Esophagus (tissue), 2 donors: ENCODE measurements around the gene ANKS1B. TPM values are rescaled to one million over a fixed set of nuclear protein-coding genes. Genes with fewer than 3 reads are reported as not detected.

Experiments
- H3K27ac ChIP-seq, 2 donors: one replicate each; pipeline ENCODE4 v1.5.1; 2013; ENCODE audit warnings: low read depth in 2 of 2, mild to moderate bottlenecking in 2 of 2, inconsistent platforms in 1 of 2, low read length in 1 of 2, moderate library complexity in 1 of 2
- H3K27me3 ChIP-seq, 2 donors: one replicate each; pipeline ENCODE4 v1.6.1; 2013; ENCODE audit warnings: low read length in 2 of 2, control low read depth in 1 of 2, mild to moderate bottlenecking in 1 of 2; ENCODE audit not compliant: insufficient read depth in 2 of 2, control insufficient read depth in 1 of 2
- H3K36me3 ChIP-seq, 2 donors: one replicate each; pipeline ENCODE4 v1.6.1; 2013; ENCODE audit warnings: low read length in 1 of 2; ENCODE audit not compliant: control insufficient read depth in 2 of 2, insufficient read depth in 2 of 2
- H3K4me1 ChIP-seq, 2 donors: one replicate each; pipeline ENCODE4 v1.6.1; 2013; ENCODE audit warnings: low read length in 1 of 2; ENCODE audit not compliant: control insufficient read depth in 2 of 2, insufficient read depth in 2 of 2
- H3K4me3 ChIP-seq, 2 donors: one replicate each; pipeline ENCODE4 v1.5.1; 2013; ENCODE audit warnings: low read length in 2 of 2, mild to moderate bottlenecking in 2 of 2, low read depth in 1 of 2, moderate library complexity in 1 of 2
- H3K9me3 ChIP-seq, 2 donors: one replicate each; pipeline ENCODE4 v1.6.1; 2013; ENCODE audit warnings: mild to moderate bottlenecking in 2 of 2, low read depth in 1 of 2, low read length in 1 of 2, moderate library complexity in 1 of 2; ENCODE audit not compliant: control insufficient read depth in 2 of 2, insufficient read depth in 1 of 2
- WGBS, 2 donors: extraction: QIAGEN DNeasy Blood & Tissue Kit; methylation state at CpG; one replicate each; pipeline ENCODE4 v1.1.7; 2013; 5-methylcytosine and 5-hydroxymethylcytosine counted together
- polyA plus RNA-seq, 2 donors: library from polyadenylated mRNA; stranded (reverse); fragments of 200-250 nt; gene quantifications; one replicate each; pipeline ENCODE4 v1.2.3, GENCODE V29; 2013
- donor health status: healthy with polysubstance abuse.
- donor health status: Bipolar disorder and iron deficiency.

Gene ANKS1B
- polyA plus RNA-seq, 2 donors = 0.85 to 1.0 TPM

DNA sequence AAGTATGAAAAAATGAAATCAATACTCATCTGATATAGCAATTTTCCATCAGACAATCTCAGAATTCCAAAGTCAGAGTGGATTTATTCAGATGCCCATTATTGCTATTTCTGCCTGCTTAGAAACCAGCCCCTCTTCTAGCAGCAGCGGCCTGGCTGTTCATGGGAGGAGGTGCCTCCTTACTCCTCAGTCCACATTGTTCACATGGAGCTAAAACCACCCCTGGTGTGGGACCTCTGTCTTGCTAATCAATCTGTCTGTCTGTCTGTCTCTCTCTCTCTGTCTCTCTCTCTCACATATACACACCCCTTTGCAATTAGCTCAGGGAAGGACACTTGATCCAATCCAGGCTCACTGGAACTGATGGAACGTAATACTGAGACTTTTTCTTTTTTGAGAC, 1163.5 kb downstream of the ANKS1B start:
- Histone ChIP-seq H3K4me1 (peaks cover 0 to 2% of the 10 kb centered on the region in 2 donors), H3K4me3 (no peak overlapping the region), H3K36me3 (no peaks in the 10 kb centered on the region), H3K27ac (no peak overlapping the region), H3K9me3 (no peaks in the 10 kb centered on the region), H3K27me3 (no peaks in the 10 kb centered on the region)
- WGBS, 2 donors = 73 to 84% methylated on average over 2 of the region's 2 CpGs

DNA sequence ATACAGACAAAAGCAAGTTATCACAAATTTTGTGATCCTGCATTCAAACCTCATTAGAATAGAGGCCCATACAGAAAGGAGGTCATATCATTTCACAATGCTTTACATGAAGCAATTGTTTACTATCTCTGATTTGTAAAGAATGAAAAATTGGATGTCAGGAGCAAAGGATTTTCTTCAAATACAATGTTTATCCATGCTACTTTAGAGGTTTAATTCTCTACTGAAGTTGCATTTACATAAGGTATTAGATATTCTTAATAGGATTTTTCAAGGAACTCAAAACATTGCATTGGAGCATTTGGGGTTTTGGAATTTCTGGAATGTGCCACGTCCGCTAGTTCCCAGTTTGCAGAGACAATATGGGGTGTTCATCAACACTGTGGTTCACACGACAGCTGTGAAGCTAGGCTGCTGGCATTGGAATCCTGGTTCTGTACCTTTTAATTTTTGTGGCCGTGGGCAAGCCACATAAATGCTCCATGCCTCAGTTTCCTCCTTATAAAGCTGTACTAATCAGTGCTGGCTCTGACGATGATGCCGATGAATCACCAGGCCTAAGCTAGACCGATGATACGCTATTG, 1164.8 kb downstream of the ANKS1B start:
- WGBS, 2 donors = 73% methylated on average over 8 of the region's 8 CpGs
- no peak overlapping the region for H3K4me3 ChIP-seq
- no peaks in the 10 kb centered on the region for H3K36me3 ChIP-seq
- H3K9me3 ChIP-seq = no peaks in the 10 kb centered on the region
- H3K4me1 ChIP-seq = peaks cover 0 to 2% of the 10 kb centered on the region in 2 donors
- H3K27me3 ChIP-seq = no peaks in the 10 kb centered on the region
- H3K27ac ChIP-seq = no peak overlapping the region

DNA sequence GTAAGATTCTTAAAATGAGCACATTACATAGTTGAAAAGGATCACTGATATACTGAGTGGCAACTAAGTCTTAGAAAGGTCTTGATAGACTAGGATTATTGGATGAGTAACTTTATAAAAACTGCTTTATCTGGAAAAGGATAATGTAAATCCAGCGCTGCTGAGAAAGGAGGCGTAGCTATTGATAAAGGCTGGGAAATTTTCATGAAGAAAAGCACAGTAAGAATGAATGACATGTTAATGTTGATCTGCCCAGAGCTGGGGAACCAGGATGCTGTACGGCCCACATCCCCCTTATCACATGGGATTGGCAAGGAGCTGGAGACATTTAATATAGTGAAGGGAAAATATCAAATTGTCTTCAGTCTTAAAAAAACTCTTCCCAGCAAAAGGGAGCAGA, 1165.7 kb downstream of the ANKS1B start:
- no peaks in the 10 kb centered on the region for H3K27me3 ChIP-seq

DNA sequence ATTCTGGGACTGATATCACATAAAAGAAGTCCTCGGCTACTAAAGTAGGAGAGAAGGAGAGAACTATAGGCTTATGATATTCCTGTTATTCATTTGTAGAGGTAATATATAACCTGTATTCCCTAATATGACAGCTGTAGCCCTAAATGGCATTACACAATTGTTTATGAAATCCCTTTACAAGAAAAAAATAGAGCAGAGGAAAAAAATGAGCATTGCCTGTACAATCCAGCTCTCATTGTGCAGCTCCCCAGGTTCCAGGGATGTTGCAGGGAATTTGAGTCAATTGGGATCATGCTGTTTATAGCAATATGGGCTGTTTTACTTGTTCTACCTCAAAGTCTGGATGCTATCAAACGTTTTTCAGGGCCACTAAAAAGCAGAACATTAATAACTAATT, 1166.5 kb downstream of the ANKS1B start:
- H3K27me3 ChIP-seq = no peaks in the 10 kb centered on the region
- H3K4me1 ChIP-seq = peaks cover 0 to 2% of the 10 kb centered on the region in 2 donors
- no peak overlapping the region for H3K4me3 ChIP-seq
- 54% methylated on average over 2 of the region's 2 CpGs for WGBS, 2 donors
- no peaks in the 10 kb centered on the region for H3K9me3 ChIP-seq
- no peak overlapping the region for H3K27ac ChIP-seq
- no peaks in the 10 kb centered on the region for H3K36me3 ChIP-seq

More for the DNA sequence above, 1165.7 kb downstream of the ANKS1B start:
- H3K4me1 ChIP-seq = peaks cover 0 to 2% of the 10 kb centered on the region in 2 donors
- no peaks in the 10 kb centered on the region for H3K9me3 ChIP-seq
- WGBS, 2 donors = 91 to 95% methylated on average over 3 of the region's 3 CpGs
- no peaks in the 10 kb centered on the region for H3K36me3 ChIP-seq
- no peak overlapping the region for H3K27ac ChIP-seq
- H3K4me3 ChIP-seq = no peak overlapping the region

DNA sequence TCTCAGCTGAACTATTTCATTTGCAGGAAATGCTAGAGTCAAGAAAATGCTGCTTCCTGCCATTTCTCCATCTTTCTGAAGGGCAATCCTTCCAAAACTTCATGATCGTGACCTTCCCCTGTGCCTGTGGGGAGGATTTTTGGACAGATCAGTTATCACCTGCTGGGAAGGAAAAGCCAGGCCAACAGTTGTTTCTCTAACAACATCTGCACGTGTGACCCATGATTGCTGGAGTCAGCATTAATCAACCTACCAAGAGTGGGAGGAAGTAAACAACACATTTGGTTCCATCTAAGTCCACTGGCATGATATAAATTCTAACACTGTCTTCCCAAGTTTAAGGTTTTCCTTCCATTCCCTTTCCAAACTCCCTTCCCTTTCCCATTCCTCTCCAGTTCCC, 1167.0 kb downstream of the ANKS1B start:
- no peaks in the 10 kb centered on the region for H3K27me3 ChIP-seq
- WGBS, 2 donors = 51 to 56% methylated on average over 2 of the region's 2 CpGs
- H3K27ac ChIP-seq = no peak overlapping the region
- H3K4me3 ChIP-seq = no peak overlapping the region
- no peaks in the 10 kb centered on the region for H3K9me3 ChIP-seq
- H3K36me3 ChIP-seq = no peaks in the 10 kb centered on the region
- peaks cover 0 to 2% of the 10 kb centered on the region in 2 donors for H3K4me1 ChIP-seq

DNA sequence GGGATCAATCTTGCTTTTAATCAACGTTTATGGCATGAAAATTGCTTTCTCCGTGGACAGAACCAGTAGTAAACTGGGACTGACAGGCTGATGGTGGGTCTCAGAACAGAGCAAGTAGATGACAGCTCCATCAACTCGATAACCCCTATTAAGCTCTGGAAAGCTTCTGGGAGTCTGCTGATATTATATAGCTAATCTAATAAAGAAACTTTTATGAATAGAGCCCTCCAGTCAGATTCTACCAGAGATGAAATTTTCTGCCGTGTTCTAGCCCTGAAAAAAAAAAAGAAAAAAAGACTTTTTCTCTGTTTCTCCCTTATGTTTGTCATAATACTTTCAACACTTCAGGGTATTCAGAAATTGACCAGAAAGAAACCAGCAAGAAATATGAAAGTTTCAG, 1168.0 kb downstream of the ANKS1B start:
- no peak overlapping the region for H3K27ac ChIP-seq
- no peaks in the 10 kb centered on the region for H3K27me3 ChIP-seq
- no peaks in the 10 kb centered on the region for H3K36me3 ChIP-seq
- peaks cover 0 to 2% of the 10 kb centered on the region in 2 donors for H3K4me1 ChIP-seq
- H3K4me3 ChIP-seq = no peak overlapping the region
- H3K9me3 ChIP-seq = no peaks in the 10 kb centered on the region
- WGBS, 2 donors = 78 to 80% methylated on average over 4 of the region's 4 CpGs

DNA sequence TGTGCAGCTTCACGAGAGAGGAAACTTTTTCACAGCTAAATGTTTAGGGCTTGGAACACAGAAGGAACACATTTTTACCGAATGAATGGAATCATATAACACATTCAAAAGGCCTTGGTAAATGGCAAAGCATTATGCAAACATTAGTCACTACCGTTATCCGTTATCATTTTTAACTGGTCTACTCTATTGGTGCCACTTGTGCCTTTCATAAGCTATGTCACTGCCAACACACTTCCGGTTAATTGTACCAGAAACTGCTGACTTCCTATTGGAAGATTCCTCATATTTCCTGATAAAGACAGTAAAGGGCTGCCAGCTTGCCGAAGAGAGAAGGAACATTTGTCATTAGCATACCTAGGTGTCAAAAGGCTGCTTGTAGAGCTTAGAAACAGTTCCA, 1170.5 kb downstream of the ANKS1B start:
- WGBS, 2 donors = 51 to 55% methylated on average over 6 of the region's 6 CpGs
- no peaks in the 10 kb centered on the region for H3K27me3 ChIP-seq
- H3K4me3 ChIP-seq = no peak overlapping the region
- no peaks in the 10 kb centered on the region for H3K36me3 ChIP-seq
- no peak overlapping the region for H3K27ac ChIP-seq
- no peaks in the 10 kb centered on the region for H3K9me3 ChIP-seq
- no peaks in the 10 kb centered on the region for H3K4me1 ChIP-seq

DNA sequence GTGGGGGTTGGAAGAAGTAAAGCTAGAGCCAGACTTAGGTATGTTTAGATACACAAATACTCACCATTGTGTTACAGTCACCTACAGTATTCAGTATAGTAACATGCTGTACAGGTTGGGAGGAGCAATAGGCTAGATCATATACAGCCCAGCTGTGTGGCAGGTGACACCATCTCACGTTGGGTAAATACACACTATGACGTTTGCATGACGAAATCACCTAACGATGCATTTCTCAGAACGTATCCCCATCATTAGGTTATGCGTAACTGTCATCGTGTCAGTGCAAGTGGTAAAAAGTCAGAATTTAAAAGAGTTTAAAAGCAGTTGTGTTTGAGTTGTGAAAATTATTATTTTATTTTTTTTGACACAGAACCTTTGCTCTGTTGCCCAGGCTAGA, 1172.5 kb downstream of the ANKS1B start:
- Histone ChIP-seq H3K9me3 (no peaks in the 10 kb centered on the region), H3K4me1 (no peaks in the 10 kb centered on the region)
- WGBS, 2 donors = 81 to 85% methylated on average over 7 of the region's 7 CpGs

DNA sequence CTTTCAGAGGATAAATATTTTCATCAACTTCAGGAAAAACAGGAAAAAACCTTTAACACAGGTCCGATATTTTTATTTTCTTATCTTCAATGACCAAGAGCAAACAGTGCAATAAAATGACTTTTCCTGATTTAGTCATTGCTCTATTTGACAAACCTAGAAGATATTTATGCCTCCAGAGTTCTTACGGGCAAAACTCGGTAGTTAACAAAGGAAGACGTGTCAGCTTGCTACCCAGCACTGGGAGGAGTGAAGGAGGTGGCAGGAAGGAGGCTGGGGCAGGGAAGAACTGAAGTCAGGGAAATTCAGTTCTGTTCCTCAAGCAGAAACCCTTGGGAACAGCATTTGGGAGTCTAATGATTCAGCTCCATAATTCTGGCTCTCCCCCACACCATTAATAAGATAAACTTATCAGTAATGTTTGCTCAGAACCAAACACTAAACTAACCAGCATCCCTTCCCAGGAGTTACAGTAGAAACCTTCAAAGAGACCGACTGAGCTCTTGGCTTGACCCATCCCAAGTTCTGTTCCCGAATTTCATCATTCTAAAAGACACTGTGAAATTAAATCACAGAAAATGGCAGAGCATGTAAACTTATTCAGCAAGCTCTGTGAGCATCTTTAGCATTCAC, 1176.4 kb downstream of the ANKS1B start:
- Histone ChIP-seq H3K27me3 (no peaks in the 10 kb centered on the region), H3K4me1 (no peaks in the 10 kb centered on the region), H3K4me3 (no peak overlapping the region), H3K36me3 (no peaks in the 10 kb centered on the region), H3K9me3 (no peaks in the 10 kb centered on the region), H3K27ac (no peak overlapping the region)
- WGBS, 2 donors = 41 to 54% methylated on average over 6 of the region's 6 CpGs

More for the DNA sequence above, 1172.5 kb downstream of the ANKS1B start:
- H3K36me3 ChIP-seq = no peaks in the 10 kb centered on the region
- H3K27ac ChIP-seq = no peak overlapping the region
- no peaks in the 10 kb centered on the region for H3K27me3 ChIP-seq
- no peak overlapping the region for H3K4me3 ChIP-seq

DNA sequence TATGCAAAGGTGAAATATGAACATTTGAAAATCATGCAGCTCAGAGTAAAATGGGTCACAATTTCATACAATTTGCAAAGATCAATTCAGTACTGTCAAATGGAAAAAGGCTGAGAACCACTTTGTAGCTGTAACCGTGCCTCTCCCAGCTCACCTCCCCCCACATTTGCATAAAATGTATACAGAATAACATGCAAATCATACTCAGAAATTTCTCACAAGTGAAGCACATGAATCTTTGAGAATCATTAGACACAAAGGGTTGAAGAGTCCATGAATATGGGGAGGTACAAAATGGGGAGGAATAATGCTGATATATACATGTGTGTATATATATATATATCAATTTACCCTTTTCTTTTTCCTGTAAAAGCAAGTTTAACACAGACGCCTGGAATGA, 1177.5 kb downstream of the ANKS1B start:
- H3K4me1 ChIP-seq = no peaks in the 10 kb centered on the region
- H3K27me3 ChIP-seq = no peaks in the 10 kb centered on the region
- H3K36me3 ChIP-seq = no peaks in the 10 kb centered on the region
- 53 to 74% methylated on average over 2 of the region's 2 CpGs for WGBS, 2 donors
- no peaks in the 10 kb centered on the region for H3K9me3 ChIP-seq
- H3K4me3 ChIP-seq = no peak overlapping the region
- no peak overlapping the region for H3K27ac ChIP-seq
